ENCODE measurements around the gene PWP2. TPM values are rescaled to one million over a fixed set of nuclear protein-coding genes. Genes with fewer than 3 reads are reported as not detected.
"Not testable (repeated sequence)": the region's sequence is repeated elsewhere in the genome, so short reads cannot be mapped to it uniquely, and the experiment has no call there.

The PWP2 gene
- total RNA-seq, 2 donors from 2014 or later: 9.1 to 9.6 TPM

GRCh38 chr21:44094832-44095231 is 12.4 kb upstream of the PWP2 start:
- H3K4me1 ChIP-seq (ENCODE audit: control insufficient read depth, insufficient read depth, low read length): no peaks in the 10 kb centered on the region
- H3K9me3 Mint-ChIP-seq: no peaks in the 10 kb centered on the region
- no CpG with 5 or more reads among the region's 1 CpG for WGBS, 2 experiments (ENCODE audit: insufficient coverage in 1 of 2, insufficient read length in 1 of 2)

GRCh38 chr21:44098507-44098906 is 8.7 kb upstream of the PWP2 start:
- H3K27me3 ChIP-seq (ENCODE audit: control insufficient read depth, insufficient read depth, low read length, poor library complexity, severe bottlenecking); H3K9me3 Mint-ChIP-seq; DNase-seq; H3K9ac ChIP-seq (ENCODE audit: extremely low read depth, low read length, poor library complexity, severe bottlenecking); H3K27ac Mint-ChIP-seq; H3K4me3 Mint-ChIP-seq; H3K27ac ChIP-seq (ENCODE audit: low read depth, low read length); H3K27me3 Mint-ChIP-seq (ENCODE audit: insufficient read depth); H3K9me3 ChIP-seq (ENCODE audit: control insufficient read depth, low read length); H3K4me1 Mint-ChIP-seq; H3K4me3 ChIP-seq (ENCODE audit: low read length); H3K4me1 ChIP-seq (ENCODE audit: control insufficient read depth, insufficient read depth, low read length): not testable (repeated sequence)
- WGBS, 2 experiments (ENCODE audit: insufficient coverage in 1 of 2, insufficient read length in 1 of 2): no CpG with 5 or more reads among the region's 6 CpGs
- H3K36me3 Mint-ChIP-seq (ENCODE audit: low read depth): peaks cover 11% of the 10 kb centered on the region
- peaks cover 12% of the 10 kb centered on the region for H3K36me3 ChIP-seq (ENCODE audit: control insufficient read depth, insufficient read depth, low read length)

More at GRCh38 chr21:44094832-44095231, 12.4 kb upstream of the PWP2 start:
- Histone ChIP-seq H3K36me3 (ENCODE audit: control insufficient read depth, insufficient read depth, low read length) (peaks cover 38% of the 10 kb centered on the region), H3K4me3 (ENCODE audit: low read length) (no peak overlapping the region), H3K9me3 (ENCODE audit: control insufficient read depth, low read length) (no peaks in the 10 kb centered on the region), H3K27ac (ENCODE audit: low read depth, low read length) (no peak overlapping the region), H3K27me3 (ENCODE audit: control insufficient read depth, insufficient read depth, low read length, poor library complexity, severe bottlenecking) (no peaks in the 10 kb centered on the region), H3K9ac (ENCODE audit: extremely low read depth, low read length, poor library complexity, severe bottlenecking) (no peak overlapping the region)
- no peak for TF ChIP-seq CTCF (conservative IDR thresholded peaks at IDR 0.05)
- Mint-ChIP-seq H3K4me3 (no peak overlapping the region), H3K4me1 (no peaks in the 10 kb centered on the region), H3K27me3 (ENCODE audit: insufficient read depth) (no peaks in the 10 kb centered on the region), H3K27ac (no peak overlapping the region), H3K36me3 (ENCODE audit: low read depth) (peaks cover 28% of the 10 kb centered on the region)
- DNase-seq: no peak

- not testable (repeated sequence) for H3K4me1 Mint-ChIP-seq; H3K9me3 ChIP-seq (ENCODE audit: control insufficient read depth, low read length); H3K4me3 Mint-ChIP-seq; H3K27me3 ChIP-seq (ENCODE audit: control insufficient read depth, insufficient read depth, low read length, poor library complexity, severe bottlenecking); DNase-seq; H3K27ac ChIP-seq (ENCODE audit: low read depth, low read length); H3K27ac Mint-ChIP-seq; H3K9ac ChIP-seq (ENCODE audit: extremely low read depth, low read length, poor library complexity, severe bottlenecking); H3K36me3 ChIP-seq (ENCODE audit: control insufficient read depth, insufficient read depth, low read length); H3K4me3 ChIP-seq (ENCODE audit: low read length); H3K36me3 Mint-ChIP-seq (ENCODE audit: low read depth); H3K9me3 Mint-ChIP-seq; H3K27me3 Mint-ChIP-seq (ENCODE audit: insufficient read depth); H3K4me1 ChIP-seq (ENCODE audit: control insufficient read depth, insufficient read depth, low read length)
- no CpG with 5 or more reads among the region's 13 CpGs for WGBS, 2 experiments (ENCODE audit: insufficient coverage in 1 of 2, insufficient read length in 1 of 2)
These were observed 8.2 kb upstream of the PWP2 start for GRCh38 chr21:44098964-44099363.

GRCh38 chr21:44107589-44107988 is 390 bp downstream of the PWP2 start:
- H3K4me3 ChIP-seq (ENCODE audit: low read length); H3K27me3 Mint-ChIP-seq (ENCODE audit: insufficient read depth); H3K4me1 Mint-ChIP-seq; H3K27ac ChIP-seq (ENCODE audit: low read depth, low read length); H3K27me3 ChIP-seq (ENCODE audit: control insufficient read depth, insufficient read depth, low read length, poor library complexity, severe bottlenecking); H3K36me3 ChIP-seq (ENCODE audit: control insufficient read depth, insufficient read depth, low read length); H3K4me1 ChIP-seq (ENCODE audit: control insufficient read depth, insufficient read depth, low read length); H3K9me3 ChIP-seq (ENCODE audit: control insufficient read depth, low read length); H3K36me3 Mint-ChIP-seq (ENCODE audit: low read depth); DNase-seq; H3K9ac ChIP-seq (ENCODE audit: extremely low read depth, low read length, poor library complexity, severe bottlenecking); H3K9me3 Mint-ChIP-seq; H3K27ac Mint-ChIP-seq; H3K4me3 Mint-ChIP-seq: not testable (repeated sequence)
- WGBS, 2 experiments (ENCODE audit: insufficient coverage in 1 of 2, insufficient read length in 1 of 2): no CpG with 5 or more reads among the region's 31 CpGs

- H3K4me1 Mint-ChIP-seq; H3K4me1 ChIP-seq (ENCODE audit: control insufficient read depth, insufficient read depth, low read length); H3K4me3 ChIP-seq (ENCODE audit: low read length); H3K4me3 Mint-ChIP-seq; H3K36me3 ChIP-seq (ENCODE audit: control insufficient read depth, insufficient read depth, low read length); DNase-seq; H3K27ac Mint-ChIP-seq; H3K9me3 Mint-ChIP-seq; H3K9me3 ChIP-seq (ENCODE audit: control insufficient read depth, low read length); H3K9ac ChIP-seq (ENCODE audit: extremely low read depth, low read length, poor library complexity, severe bottlenecking); H3K27ac ChIP-seq (ENCODE audit: low read depth, low read length); H3K27me3 ChIP-seq (ENCODE audit: control insufficient read depth, insufficient read depth, low read length, poor library complexity, severe bottlenecking); H3K36me3 Mint-ChIP-seq (ENCODE audit: low read depth); H3K27me3 Mint-ChIP-seq (ENCODE audit: insufficient read depth): not testable (repeated sequence)
- WGBS, 2 experiments (ENCODE audit: insufficient coverage in 1 of 2, insufficient read length in 1 of 2): no CpG with 5 or more reads among the region's 33 CpGs
These were observed 6.6 kb downstream of the PWP2 start for GRCh38 chr21:44113702-44114371.

GRCh38 chr21:44122131-44122530 is 14.9 kb downstream of the PWP2 start:
- not testable (repeated sequence) for H3K27me3 Mint-ChIP-seq (ENCODE audit: insufficient read depth); H3K9me3 Mint-ChIP-seq; H3K4me3 Mint-ChIP-seq; H3K9me3 ChIP-seq (ENCODE audit: control insufficient read depth, low read length); H3K4me1 ChIP-seq (ENCODE audit: control insufficient read depth, insufficient read depth, low read length); H3K27me3 ChIP-seq (ENCODE audit: control insufficient read depth, insufficient read depth, low read length, poor library complexity, severe bottlenecking); DNase-seq; H3K36me3 ChIP-seq (ENCODE audit: control insufficient read depth, insufficient read depth, low read length); H3K4me3 ChIP-seq (ENCODE audit: low read length); H3K36me3 Mint-ChIP-seq (ENCODE audit: low read depth); H3K27ac Mint-ChIP-seq; H3K9ac ChIP-seq (ENCODE audit: extremely low read depth, low read length, poor library complexity, severe bottlenecking); H3K27ac ChIP-seq (ENCODE audit: low read depth, low read length); H3K4me1 Mint-ChIP-seq
- no CpG with 5 or more reads among the region's 10 CpGs for WGBS, 2 experiments (ENCODE audit: insufficient coverage in 1 of 2, insufficient read length in 1 of 2)

Data from endodermal cell (in vitro differentiated cells).